HepG2 (cell line): ENCODE results near the gene RRP9. TPM values are rescaled to one million over a fixed set of nuclear protein-coding genes. Genes with fewer than 3 reads are reported as not detected.
A peak's percentile ranks its signal among the peaks of the same experiment; 100 is the strongest.

Experiments
- CCDC6 ChIP-seq: sonication (generic); formaldehyde crosslinking; IDR thresholded peaks from 2 replicates; pipeline ENCODE4 v1.8.1; 2022; ENCODE audit warnings: mild to moderate bottlenecking, missing genetic modification reagents, moderate library complexity
- CENPBD1 ChIP-seq: sonication (generic); formaldehyde crosslinking; IDR thresholded peaks from 2 replicates; pipeline ENCODE4 v1.8.0; 2022; ENCODE audit warnings: missing genetic modification reagents, low read depth, mild to moderate bottlenecking, borderline replicate concordance
- EZH2 ChIP-seq: conservative IDR thresholded peaks from 2 replicates; pipeline ENCODE4 v1.6.1; 2012; ENCODE audit warnings: mild to moderate bottlenecking, low read depth, low read length, moderate library complexity
- FOXJ3 ChIP-seq: sonication (generic); formaldehyde crosslinking; IDR thresholded peaks from 2 replicates; pipeline ENCODE4 v1.4.0; 2020; ENCODE audit warnings: missing genetic modification reagents, mild to moderate bottlenecking, borderline replicate concordance
- FOXP4 ChIP-seq: sonication (generic); formaldehyde crosslinking; IDR thresholded peaks from 2 replicates; pipeline ENCODE4 v1.4.0; 2020; ENCODE audit warnings: missing genetic modification reagents
- PAX8 ChIP-seq: sonication (generic); formaldehyde crosslinking; IDR thresholded peaks from 2 replicates; pipeline ENCODE4 v1.8.0; 2022; ENCODE audit warnings: mild to moderate bottlenecking, missing genetic modification reagents, borderline replicate concordance
- RBFOX2 ChIP-seq: fragments of 200-400 bp; formaldehyde crosslinking; IDR thresholded peaks from 2 replicates; pipeline ENCODE4 v1.6.1; 2017; ENCODE audit warnings: low read depth, mild to moderate bottlenecking, low read length
- RFX1 ChIP-seq: fragments of 450-650 bp; IDR thresholded peaks from 2 replicates; pipeline ENCODE4 v1.6.1; 2017
- RXRA ChIP-seq: sonication (generic); formaldehyde crosslinking; IDR thresholded peaks from 2 replicates; pipeline ENCODE4 v1.5.1; 2020; ENCODE audit warnings: missing genetic modification reagents
- SMARCE1 ChIP-seq: fragments of 450-650 bp; IDR thresholded peaks from 2 replicates; pipeline ENCODE4 v1.6.1; 2017; ENCODE audit warnings: borderline replicate concordance
- SRSF4 ChIP-seq: fragments of 200-400 bp; formaldehyde crosslinking; IDR thresholded peaks from one replicate; pipeline ENCODE4 v1.6.1; 2018; ENCODE audit warnings: mild to moderate bottlenecking, low read depth, low read length, moderate library complexity; ENCODE audit not compliant: poor library complexity, severe bottlenecking
- TFDP1 ChIP-seq: IDR thresholded peaks from 2 replicates; pipeline ENCODE4 v1.6.1; 2016; ENCODE audit warnings: missing compliant biosample characterization, missing genetic modification reagents, borderline replicate concordance
- ZNF367 ChIP-seq: sonication (generic); formaldehyde crosslinking; IDR thresholded peaks from 2 replicates; pipeline ENCODE4 v1.4.0; 2020; ENCODE audit warnings: missing genetic modification reagents, borderline replicate concordance
- ZNF558 ChIP-seq: sonication (generic); formaldehyde crosslinking; IDR thresholded peaks from 2 replicates; pipeline ENCODE4 v1.9.0; 2022; ENCODE audit warnings: mild to moderate bottlenecking, missing genetic modification reagents, borderline replicate concordance
- ZNF576 ChIP-seq: sonication (generic); formaldehyde crosslinking; IDR thresholded peaks from 2 replicates; pipeline ENCODE4 v1.4.0; 2020; ENCODE audit warnings: mild to moderate bottlenecking, missing genetic modification reagents
- ZNF816 ChIP-seq: sonication (generic); formaldehyde crosslinking; IDR thresholded peaks from 2 replicates; pipeline ENCODE4 v1.8.0; 2022; ENCODE audit warnings: missing genetic modification reagents, mild to moderate bottlenecking, borderline replicate concordance
- polyA plus RNA-seq, 8 experiments: library from polyadenylated mRNA; depleted of rRNA in 3 of 8; stranded (reverse) in 7 of 8; unstranded in 1 of 8; fragments of >200 nt; fragmentation: Illumina TruSeq in 4 of 8; extraction: Trizol in 4 of 8; gene quantifications; 2 replicates each; pipeline versions ENCODE4 v1.2.1 to v1.2.3, GENCODE V29; 2011 to 2016; ENCODE audit warnings: low read depth in 4 of 8, missing spikeins in 1 of 8, mixed read lengths in 1 of 8; ENCODE audit not compliant: insufficient read depth in 1 of 8
- total RNA-seq, 5 experiments: library from RNA; depleted of rRNA; stranded (reverse); fragments of >200 nt; fragmentation: Illumina TruSeq; extraction: Trizol; gene quantifications; 2 replicates each; pipeline ENCODE4 v1.2.3, GENCODE V29; 2016; ENCODE audit warnings: low read depth in 1 of 5
- TF ChIP-seq, protein P1 (sequence below): sonication (generic); formaldehyde crosslinking; IDR thresholded peaks from 2 replicates; pipeline ENCODE4 v1.8.1; 2023; ENCODE audit warnings: missing genetic modification reagents, mild to moderate bottlenecking, borderline replicate concordance
- TF ChIP-seq, protein P2 (sequence below), 2 experiments: sonication (generic) in 1 of 2; formaldehyde crosslinking in 1 of 2; IDR thresholded peaks; 2 replicates each; pipeline versions ENCODE4 v1.6.1 to v1.9.0; 2014 to 2022; ENCODE audit warnings: antibody characterized with exemption in 1 of 2, borderline replicate concordance in 1 of 2, inconsistent platforms in 1 of 2, low read depth in 1 of 2, missing genetic modification reagents in 1 of 2

The RRP9 gene
- total and polyA plus RNA-seq, 2 of the 13 experiments (the other 11 are each of a cell fraction or from before 2014, with no cell fraction given) = 14.8 to 44.0 TPM

GRCh38 chr3:51982838-51983577 lies 41.3 kb upstream of the RRP9 start, which contains the start of gene ACY1 (continued):
- peak; percentile 39 for TF ChIP-seq FOXP4 (CRISPR knock-in tag)
- peak; percentile 89; the same call in 1 of the 2 replicates for TF ChIP-seq CCDC6 (CRISPR knock-in tag)
- TF ChIP-seq ZNF367 = no peak
- peak; percentile 78; the same call in 1 of the 2 replicates for TF ChIP-seq ZNF816 (CRISPR knock-in tag)
- no peak for TF ChIP-seq EZH2
- TF ChIP-seq SMARCE1 = no peak
- TF ChIP-seq, protein P1, sequence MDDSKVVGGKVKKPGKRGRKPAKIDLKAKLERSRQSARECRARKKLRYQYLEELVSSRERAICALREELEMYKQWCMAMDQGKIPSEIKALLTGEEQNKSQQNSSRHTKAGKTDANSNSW (CRISPR knock-in tag) = 0 out of 2 replicates have a peak, but pooled peaks have one; percentile 54
- no peak for TF ChIP-seq RFX1
- TF ChIP-seq ZNF576 (CRISPR knock-in tag) = no peak; the same call in 1 of the 2 replicates
- peak; percentile 98 for TF ChIP-seq RBFOX2
- TF ChIP-seq ZNF558 (CRISPR knock-in tag) = no peak
- TF ChIP-seq, protein P2, sequence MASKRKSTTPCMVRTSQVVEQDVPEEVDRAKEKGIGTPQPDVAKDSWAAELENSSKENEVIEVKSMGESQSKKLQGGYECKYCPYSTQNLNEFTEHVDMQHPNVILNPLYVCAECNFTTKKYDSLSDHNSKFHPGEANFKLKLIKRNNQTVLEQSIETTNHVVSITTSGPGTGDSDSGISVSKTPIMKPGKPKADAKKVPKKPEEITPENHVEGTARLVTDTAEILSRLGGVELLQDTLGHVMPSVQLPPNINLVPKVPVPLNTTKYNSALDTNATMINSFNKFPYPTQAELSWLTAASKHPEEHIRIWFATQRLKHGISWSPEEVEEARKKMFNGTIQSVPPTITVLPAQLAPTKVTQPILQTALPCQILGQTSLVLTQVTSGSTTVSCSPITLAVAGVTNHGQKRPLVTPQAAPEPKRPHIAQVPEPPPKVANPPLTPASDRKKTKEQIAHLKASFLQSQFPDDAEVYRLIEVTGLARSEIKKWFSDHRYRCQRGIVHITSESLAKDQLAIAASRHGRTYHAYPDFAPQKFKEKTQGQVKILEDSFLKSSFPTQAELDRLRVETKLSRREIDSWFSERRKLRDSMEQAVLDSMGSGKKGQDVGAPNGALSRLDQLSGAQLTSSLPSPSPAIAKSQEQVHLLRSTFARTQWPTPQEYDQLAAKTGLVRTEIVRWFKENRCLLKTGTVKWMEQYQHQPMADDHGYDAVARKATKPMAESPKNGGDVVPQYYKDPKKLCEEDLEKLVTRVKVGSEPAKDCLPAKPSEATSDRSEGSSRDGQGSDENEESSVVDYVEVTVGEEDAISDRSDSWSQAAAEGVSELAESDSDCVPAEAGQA (IDR thresholded peaks at IDR 0.05; ENCODE audit: low read depth) = no peak; the same call in 1 of the 2 replicates
- TF ChIP-seq, protein P2 (CRISPR knock-in tag; IDR thresholded peaks at IDR 0.05; ENCODE audit: borderline replicate concordance) = no peak
- TF ChIP-seq SRSF4 = no peak
- no peak for TF ChIP-seq FOXJ3 (CRISPR knock-in tag)
- TF ChIP-seq TFDP1 = peak; percentile 90
- peak; percentile 88; the same call in 1 of the 2 replicates for TF ChIP-seq PAX8 (CRISPR knock-in tag)
- TF ChIP-seq CENPBD1 = no peak; the same call in 1 of the 2 replicates
- TF ChIP-seq RXRA (CRISPR knock-in tag) = peak; percentile 94
